H1 (cell line): Measurements from ENCODE around the gene TAAR9. TPM values are rescaled to one million over a fixed set of nuclear protein-coding genes. Genes with fewer than 3 reads are reported as not detected.

ENCODE experiments used
- CTCF ChIA-PET: fragments of 300-600 bp; sonication (Branson Sonifier 250); formaldehyde crosslinking; loops from one replicate; lab custom pipeline; 2021; ENCODE audit not compliant: partially characterized antibody; lab: Charles Lee
- POLR2A ChIA-PET: fragments of 300-600 bp; sonication (Branson Sonifier 250); formaldehyde crosslinking; loops from one replicate; lab custom pipeline; 2021; ENCODE audit warnings: inconsistent platforms; ENCODE audit not compliant: partially characterized antibody; lab: Charles Lee
- DNase-seq, 2 experiments: peaks; one replicate each; pipeline versions ENCODE4 v3.0.0 to v3.0.0-alpha.2; 2010 to 2022; ENCODE audit warnings: low spot score in 2 of 2, low read depth in 1 of 2, mixed read lengths in 1 of 2
- FAIRE-seq: peaks from 2 replicates; lab custom pipeline; 2011; peaks lifted over from hg19 to GRCh38; lab: Jason Lieb, UNC
- H2AFZ ChIP-seq: 2 replicates; pipeline ENCODE4 v1.8.1; 2012; ENCODE audit warnings: low read length, inconsistent platforms
- H2AK5ac ChIP-seq: 2 replicates; pipeline ENCODE4 v1.6.1; 2013; ENCODE audit warnings: low read depth, low read length
- H2BK120ac ChIP-seq: replicated peaks from 2 replicates; pipeline ENCODE3; 2013; ENCODE audit warnings: low read depth, low read length, inconsistent platforms
- H2BK12ac ChIP-seq: 2 replicates; pipeline ENCODE4 v1.6.1; 2013; ENCODE audit warnings: low read depth, low read length
- H2BK15ac ChIP-seq: 2 replicates; pipeline ENCODE4 v1.6.1; 2013; ENCODE audit warnings: low read length
- H2BK20ac ChIP-seq: 2 replicates; pipeline ENCODE4 v1.6.1; 2013; ENCODE audit warnings: low read length
- H2BK5ac ChIP-seq: 2 replicates; pipeline ENCODE4 v1.6.1; 2013; ENCODE audit warnings: low read depth, low read length
- H3K14ac ChIP-seq: 2 replicates; pipeline ENCODE4 v1.6.1; 2013; ENCODE audit warnings: inconsistent platforms; ENCODE audit not compliant: insufficient read length
- H3K18ac ChIP-seq: 2 replicates; pipeline ENCODE4 v1.6.1; 2013; ENCODE audit warnings: low read length; ENCODE audit errors: extremely low read depth
- H3K23ac ChIP-seq: 2 replicates; pipeline ENCODE4 v1.6.1; 2013; ENCODE audit warnings: inconsistent platforms; ENCODE audit not compliant: insufficient read length
- H3K23me2 ChIP-seq: 2 replicates; pipeline ENCODE4 v1.6.1; 2013; ENCODE audit warnings: low read depth, low read length
- H3K27ac ChIP-seq: 2 replicates; pipeline ENCODE4 v1.6.1; 2011; ENCODE audit warnings: low read depth, low read length, inconsistent platforms
- H3K27me3 ChIP-seq, 4 experiments: replicated peaks in 1 of 4; 1 replicate in 1 of 4; 2 replicates in 3 of 4; pipeline versions ENCODE4 v1.6.1 to v1.8.1; 2011 to 2013; ENCODE audit warnings: low read length in 3 of 4, mild to moderate bottlenecking in 3 of 4, inconsistent platforms in 2 of 4, mixed read lengths in 2 of 4, moderate library complexity in 1 of 4; ENCODE audit not compliant: control insufficient read depth in 3 of 4, insufficient read depth in 3 of 4; ENCODE audit errors: extremely low read depth in 1 of 4
- H3K36me3 ChIP-seq, 4 experiments: 2 replicates each; pipeline versions ENCODE4 v1.6.1 to v1.8.1; 2011 to 2013; ENCODE audit warnings: mild to moderate bottlenecking in 4 of 4, low read length in 3 of 4, moderate library complexity in 2 of 4, control low read depth in 1 of 4, inconsistent platforms in 1 of 4; ENCODE audit not compliant: insufficient read depth in 4 of 4, control insufficient read depth in 2 of 4
- H3K4ac ChIP-seq: replicated peaks from 2 replicates; pipeline ENCODE3; 2013; ENCODE audit warnings: low read length, low read depth, mixed read lengths, inconsistent platforms; ENCODE audit not compliant: insufficient read length
- H3K4me1 ChIP-seq, 4 experiments: replicated peaks in 1 of 4; 1 replicate in 1 of 4; 2 replicates in 3 of 4; pipeline versions ENCODE4 v1.6.1 to v1.8.1; 2011 to 2013; ENCODE audit warnings: low read length in 3 of 4, inconsistent platforms in 2 of 4, mixed read lengths in 1 of 4; ENCODE audit not compliant: insufficient read depth in 4 of 4, control insufficient read depth in 3 of 4
- H3K4me2 ChIP-seq, 2 experiments: 2 replicates each; pipeline versions ENCODE4 v1.6.1 to v1.8.1; 2011 to 2013; ENCODE audit warnings: low read depth in 2 of 2, low read length in 2 of 2, control low read depth in 1 of 2, inconsistent platforms in 1 of 2, mild to moderate bottlenecking in 1 of 2; ENCODE audit not compliant: insufficient read depth in 1 of 2
- H3K4me3 ChIP-seq, 4 experiments: fragments of 200-600, 300-600 bp in 1 of 4; sonication (generic), shearing (Covaris generic), sonication (Bioruptor Twin) in 1 of 4; 2 replicates each; pipeline versions ENCODE4 v1.5.1 to v1.8.1; 2011 to 2016; ENCODE audit warnings: low read length in 4 of 4, low read depth in 3 of 4, control low read depth in 2 of 4, inconsistent platforms in 2 of 4, mild to moderate bottlenecking in 2 of 4, mixed read lengths in 1 of 4, moderate library complexity in 1 of 4; ENCODE audit not compliant: insufficient read depth in 2 of 4; ENCODE audit errors: extremely low read depth in 1 of 4
- H3K56ac ChIP-seq: replicated peaks from 2 replicates; pipeline ENCODE3; 2013; ENCODE audit warnings: low read depth, mild to moderate bottlenecking, mixed read lengths, low read length, inconsistent platforms; ENCODE audit not compliant: insufficient read length
- H3K79me1 ChIP-seq: 2 replicates; pipeline ENCODE4 v1.6.1; 2013; ENCODE audit warnings: low read depth, low read length, control low read depth
- H3K79me2 ChIP-seq, 2 experiments: 2 replicates each; pipeline versions ENCODE4 v1.6.1 to v1.8.1; 2012 to 2013; ENCODE audit warnings: low read length in 2 of 2, mild to moderate bottlenecking in 2 of 2, inconsistent platforms in 1 of 2; ENCODE audit not compliant: insufficient read depth in 2 of 2, control insufficient read depth in 1 of 2
- H3K9ac ChIP-seq, 4 experiments: replicated peaks in 1 of 4; 1 replicate in 1 of 4; 2 replicates in 3 of 4; pipeline versions ENCODE4 v1.6.1 to v1.8.1; 2011 to 2013; ENCODE audit warnings: low read depth in 3 of 4, low read length in 3 of 4, control low read depth in 2 of 4, mild to moderate bottlenecking in 2 of 4, moderate library complexity in 2 of 4, inconsistent platforms in 1 of 4; ENCODE audit errors: extremely low read depth in 1 of 4
- H3K9me3 ChIP-seq, 2 experiments: 2 replicates each; pipeline versions ENCODE4 v1.6.1 to v1.8.1; 2012 to 2013; ENCODE audit warnings: mild to moderate bottlenecking in 2 of 2, moderate library complexity in 2 of 2, control low read depth in 1 of 2, inconsistent platforms in 1 of 2, low read depth in 1 of 2, low read length in 1 of 2, mixed read lengths in 1 of 2; ENCODE audit not compliant: insufficient read depth in 2 of 2
- H4K20me1 ChIP-seq, 2 experiments: replicated peaks in 1 of 2; 2 replicates each; pipeline versions ENCODE3 to v1.8.1; 2011 to 2013; ENCODE audit warnings: inconsistent platforms in 2 of 2, low read length in 2 of 2, mild to moderate bottlenecking in 1 of 2; ENCODE audit not compliant: insufficient read depth in 2 of 2, control insufficient read depth in 1 of 2
- H4K5ac ChIP-seq: 2 replicates; pipeline ENCODE4 v1.6.1; 2013; ENCODE audit warnings: low read length, low read depth, mixed read lengths, inconsistent platforms; ENCODE audit not compliant: insufficient read length
- H4K8ac ChIP-seq: 2 replicates; pipeline ENCODE4 v1.8.0; 2013; ENCODE audit warnings: mild to moderate bottlenecking, moderate library complexity, low read length, inconsistent platforms; ENCODE audit not compliant: insufficient read depth; ENCODE audit errors: extremely low read depth
- H4K91ac ChIP-seq: replicated peaks from 2 replicates; pipeline ENCODE3; 2013; ENCODE audit warnings: low read length, mixed read lengths, inconsistent platforms; ENCODE audit not compliant: insufficient read length
- HDAC2 ChIP-seq, 2 experiments: fragments of 300-600 bp in 1 of 2; sonication (generic) in 1 of 2; IDR thresholded peaks; 2 replicates each; pipeline ENCODE4 v1.6.1; 2011 to 2012; ENCODE audit warnings: low read depth in 2 of 2, low read length in 2 of 2, mild to moderate bottlenecking in 2 of 2, moderate library complexity in 2 of 2, borderline replicate concordance in 1 of 2, inconsistent platforms in 1 of 2
- SIN3A ChIP-seq, 2 experiments: IDR thresholded peaks in 1 of 2; conservative IDR thresholded peaks in 1 of 2; 2 replicates each; pipeline ENCODE4 v1.6.1; 2011 to 2012; ENCODE audit warnings: low read length in 2 of 2, improper control_type of control experiment in 1 of 2, low read depth in 1 of 2, mild to moderate bottlenecking in 1 of 2
- polyA plus RNA-seq, 7 experiments: library from polyadenylated mRNA; depleted of rRNA in 3 of 7; stranded (reverse) in 5 of 7; unstranded in 2 of 7; fragments of >200 nt in 5 of 7; fragments of 200-250 nt in 2 of 7; gene quantifications; 1 replicate in 5 of 7; 2 replicates in 1 of 7; 4 replicates in 1 of 7; pipeline versions ENCODE4 v1.2.1 to v1.2.3, GENCODE V29; 2011 to 2013; ENCODE audit warnings: missing spikeins in 2 of 7, mixed read lengths in 2 of 7
- total RNA-seq: library from RNA; stranded (reverse); fragmentation: NEBNext Ultra II Directional; extraction: Animal tissue kit (Norgen Biotek cat#: 25700); gene quantifications from 2 replicates; pipeline ENCODE4 v1.2.1, GENCODE V29; 2021

The TAAR9 gene
- total and polyA plus RNA-seq, 2 of the 8 experiments (the other 6 are each of a cell fraction or from before 2014, with no cell fraction given) = not detected

- Histone ChIP-seq H3K4ac (no peak overlapping the region), H3K18ac (no peak overlapping the region), H3K4me3 (no peak overlapping the region), H3K9me3 (no peaks in the 10 kb centered on the region), H2BK120ac (no peak overlapping the region), H3K23me2 (no peaks in the 10 kb centered on the region), H4K5ac (no peak overlapping the region), H3K9ac (no peak overlapping the region), H3K27me3 (no peaks in the 10 kb centered on the region), H3K4me1 (peaks cover 0 to 3% (median 0%) of the 10 kb centered on the region in 4 experiments; a peak in 1 of 7 replicates), H4K91ac (no peak overlapping the region), H4K8ac (no peak overlapping the region), H3K14ac (no peak overlapping the region), H3K79me1 (no peaks in the 10 kb centered on the region)
- DNase-seq = no peak
- TF ChIP-seq SIN3A (conservative IDR thresholded peaks at IDR 0.05 in 1 of 2, IDR thresholded peaks at IDR 0.05 in 1 of 2; ENCODE audit: low read depth in 1 of 2, low read length in 2 of 2) = no peak
- TF ChIP-seq HDAC2 (IDR thresholded peaks at IDR 0.05; ENCODE audit: borderline replicate concordance in 1 of 2, low read depth in 2 of 2, low read length in 2 of 2) = no peak
- TF ChIP-seq, all 59 proteins: peak for 0
- Histone ChIP-seq H3K4me2 (no peak overlapping the region), H3K27ac (no peak overlapping the region), H4K20me1 (no peaks in the 10 kb centered on the region), H2BK15ac (no peak overlapping the region), H2AK5ac (no peak overlapping the region), H3K23ac (no peak overlapping the region), H3K79me2 (no peaks in the 10 kb centered on the region), H2AFZ (no peak overlapping the region), H3K36me3 (no peaks in the 10 kb centered on the region), H2BK12ac (no peak overlapping the region), H3K56ac (no peak overlapping the region), H2BK5ac (no peak overlapping the region), H2BK20ac (no peak overlapping the region)
- CTCF ChIA-PET = interaction anchor here (0.5 to 2.1 kb wide), 5 partner anchors 14 to 246 kb away, joined by 3 to 14 read pairs (median 4); no protein-coding TSS in a partner anchor
- POLR2A ChIA-PET = no interaction called here
- no peak for FAIRE-seq
Measured at GRCh38 chr6:132544826-132545225, 6.7 kb downstream of the TAAR9 start.
